Keratinocyte (primary cell): ENCODE data around the gene RELCH. TPM values are rescaled to one million over a fixed set of nuclear protein-coding genes. Genes with fewer than 3 reads are reported as not detected.

Source experiments
- DNase-seq: peaks from one replicate; pipeline ENCODE4 v3.0.0-alpha.2; 2011; ENCODE audit warnings: low read depth, missing footprints, low spot score
- FAIRE-seq: peaks from 2 replicates; lab custom pipeline; 2011; peaks lifted over from hg19 to GRCh38; lab: Jason Lieb, UNC
- H2AFZ ChIP-seq: 2 replicates; pipeline ENCODE4 v1.6.0; 2012; ENCODE audit warnings: low read length, control low read depth, inconsistent platforms; ENCODE audit not compliant: control insufficient read depth
- H3K27ac ChIP-seq: 2 replicates; pipeline ENCODE4 v1.5.1; 2011; ENCODE audit warnings: low read length; ENCODE audit not compliant: control insufficient read depth, insufficient read depth
- H3K27me3 ChIP-seq: 3 replicates; pipeline ENCODE4 v1.6.0; 2011; ENCODE audit warnings: low read length; ENCODE audit not compliant: control insufficient read depth, insufficient read depth; ENCODE audit errors: extremely low read depth
- H3K36me3 ChIP-seq, 2 experiments: 2 replicates in 1 of 2; 3 replicates in 1 of 2; pipeline ENCODE4 v1.5.1; 2011; ENCODE audit warnings: low read length in 2 of 2, mild to moderate bottlenecking in 1 of 2; ENCODE audit not compliant: control insufficient read depth in 2 of 2, insufficient read depth in 2 of 2; ENCODE audit errors: extremely low read depth in 1 of 2
- H3K4me1 ChIP-seq: 3 replicates; pipeline ENCODE4 v1.5.1; 2011; ENCODE audit warnings: low read length; ENCODE audit not compliant: control insufficient read depth, insufficient read depth; ENCODE audit errors: extremely low read depth
- H3K4me2 ChIP-seq: 3 replicates; pipeline ENCODE4 v1.6.0; 2011; ENCODE audit warnings: low read depth, low read length; ENCODE audit not compliant: control insufficient read depth, insufficient read depth; ENCODE audit errors: extremely low read depth
- H3K4me3 ChIP-seq, 3 experiments: fragments of 200-600 bp in 1 of 3; sonication (generic) in 1 of 3; 2 replicates in 2 of 3; 3 replicates in 1 of 3; pipeline ENCODE4 v1.5.1; 2011 to 2016; ENCODE audit warnings: low read length in 3 of 3, mild to moderate bottlenecking in 3 of 3, control low read depth in 2 of 3, inconsistent platforms in 1 of 3, low read depth in 1 of 3, mixed read lengths in 1 of 3, mixed run types in 1 of 3, moderate library complexity in 1 of 3; ENCODE audit not compliant: control insufficient read depth in 2 of 3, insufficient read depth in 2 of 3; ENCODE audit errors: extremely low read depth in 1 of 3
- H3K79me2 ChIP-seq: 2 replicates; pipeline ENCODE4 v1.6.0; 2012; ENCODE audit warnings: low read length; ENCODE audit not compliant: control insufficient read depth, insufficient read depth
- H3K9ac ChIP-seq: 3 replicates; pipeline ENCODE4 v1.6.0; 2011; ENCODE audit warnings: low read length; ENCODE audit not compliant: control insufficient read depth, insufficient read depth; ENCODE audit errors: extremely low read depth
- H3K9me1 ChIP-seq: 3 replicates; pipeline ENCODE4 v1.6.0; 2011; ENCODE audit warnings: low read length; ENCODE audit not compliant: control insufficient read depth, insufficient read depth; ENCODE audit errors: extremely low read depth
- H3K9me3 ChIP-seq: 2 replicates; pipeline ENCODE4 v1.5.1; 2012; ENCODE audit warnings: low read depth, low read length; ENCODE audit not compliant: control insufficient read depth
- H4K20me1 ChIP-seq: 3 replicates; pipeline ENCODE4 v1.6.0; 2011; ENCODE audit warnings: low read length; ENCODE audit not compliant: control insufficient read depth, insufficient read depth; ENCODE audit errors: extremely low read depth
- EZH2 ChIP-seq: IDR thresholded peaks from one replicate; pipeline ENCODE4 v1.6.1; 2012; ENCODE audit warnings: inconsistent platforms, mild to moderate bottlenecking, low read length, moderate library complexity
- dilution Hi-C: fragments of 300-500 bp; cut with MboI; formaldehyde crosslinking; loops from one replicate; pipeline ENCODE4 v1.7.0; 2020; ENCODE audit warnings: low sequenced_read_pairs; ENCODE audit not compliant: extremely low pct_ligation_motif_present
- polyA plus RNA-seq, 5 experiments: library from polyadenylated mRNA; depleted of rRNA in 3 of 5; stranded (reverse) in 3 of 5; stranded (forward) in 1 of 5; unstranded in 1 of 5; fragments of >200 nt; gene quantifications; 1 replicate in 1 of 5; 2 replicates in 3 of 5; 3 replicates in 1 of 5; pipeline versions ENCODE4 v1.2.1 to v1.2.3, GENCODE V29; 2011 to 2012; ENCODE audit warnings: missing spikeins in 2 of 5, low read depth in 1 of 5, low replicate concordance in 1 of 5
- TF ChIP-seq, protein P1 (sequence below), 3 experiments: IDR thresholded peaks in 1 of 3; conservative IDR thresholded peaks in 1 of 3; optimal IDR thresholded peaks in 1 of 3; 2 replicates in 2 of 3; 3 replicates in 1 of 3; pipeline versions ENCODE3 to v1.5.1; 2011; ENCODE audit warnings: low read length in 3 of 3, mild to moderate bottlenecking in 3 of 3, moderate library complexity in 2 of 3, control low read depth in 1 of 3, inconsistent platforms in 1 of 3; ENCODE audit not compliant: insufficient read depth in 2 of 3; ENCODE audit errors: extremely low read depth in 1 of 3

RELCH gene
- polyA plus RNA-seq, 1 donor (not counting 4 experiments of a cell fraction or from before 2014, with no cell fraction given): 21.8 TPM

- no peak overlapping the region for H3K4me2 ChIP-seq
- no peaks in the 10 kb centered on the region for H3K4me1 ChIP-seq
- no peak overlapping the region for H3K9ac ChIP-seq
- no peaks in the 10 kb centered on the region for H3K9me3 ChIP-seq
- DNase-seq: no peak
- no peaks in the 10 kb centered on the region for H3K79me2 ChIP-seq
- H3K36me3 ChIP-seq: no peaks in the 10 kb centered on the region
- no peak overlapping the region for H2AFZ ChIP-seq
- FAIRE-seq: no peak
- no peak overlapping the region for H3K27ac ChIP-seq
- dilution Hi-C loops: no loop called here
- H3K27me3 ChIP-seq: no peaks in the 10 kb centered on the region
- H4K20me1 ChIP-seq: no peaks in the 10 kb centered on the region
- H3K4me3 ChIP-seq: no peak overlapping the region
- no peaks in the 10 kb centered on the region for H3K9me1 ChIP-seq
- no peak for TF ChIP-seq EZH2
- TF ChIP-seq, protein P1, sequence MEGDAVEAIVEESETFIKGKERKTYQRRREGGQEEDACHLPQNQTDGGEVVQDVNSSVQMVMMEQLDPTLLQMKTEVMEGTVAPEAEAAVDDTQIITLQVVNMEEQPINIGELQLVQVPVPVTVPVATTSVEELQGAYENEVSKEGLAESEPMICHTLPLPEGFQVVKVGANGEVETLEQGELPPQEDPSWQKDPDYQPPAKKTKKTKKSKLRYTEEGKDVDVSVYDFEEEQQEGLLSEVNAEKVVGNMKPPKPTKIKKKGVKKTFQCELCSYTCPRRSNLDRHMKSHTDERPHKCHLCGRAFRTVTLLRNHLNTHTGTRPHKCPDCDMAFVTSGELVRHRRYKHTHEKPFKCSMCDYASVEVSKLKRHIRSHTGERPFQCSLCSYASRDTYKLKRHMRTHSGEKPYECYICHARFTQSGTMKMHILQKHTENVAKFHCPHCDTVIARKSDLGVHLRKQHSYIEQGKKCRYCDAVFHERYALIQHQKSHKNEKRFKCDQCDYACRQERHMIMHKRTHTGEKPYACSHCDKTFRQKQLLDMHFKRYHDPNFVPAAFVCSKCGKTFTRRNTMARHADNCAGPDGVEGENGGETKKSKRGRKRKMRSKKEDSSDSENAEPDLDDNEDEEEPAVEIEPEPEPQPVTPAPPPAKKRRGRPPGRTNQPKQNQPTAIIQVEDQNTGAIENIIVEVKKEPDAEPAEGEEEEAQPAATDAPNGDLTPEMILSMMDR (optimal IDR thresholded peaks at IDR 0.05 in 1 of 3, IDR thresholded peaks at IDR 0.05 in 1 of 3, conservative IDR thresholded peaks at IDR 0.05 in 1 of 3; ENCODE audit: extremely low read depth in 1 of 3, insufficient read depth in 2 of 3, low read length in 3 of 3): no peak
Measured at GRCh38 chr18:62172298-62172697, 14.8 kb upstream of the RELCH start.

GRCh38 chr18:62175521-62175920 is 11.5 kb upstream of the RELCH start:
- Histone ChIP-seq H3K4me2 (no peak overlapping the region), H3K9me3 (no peaks in the 10 kb centered on the region), H3K4me1 (no peaks in the 10 kb centered on the region), H3K36me3 (no peaks in the 10 kb centered on the region), H2AFZ (no peak overlapping the region), H4K20me1 (no peaks in the 10 kb centered on the region), H3K79me2 (no peaks in the 10 kb centered on the region), H3K27ac (no peak overlapping the region), H3K9ac (no peak overlapping the region), H3K27me3 (no peaks in the 10 kb centered on the region), H3K9me1 (no peaks in the 10 kb centered on the region), H3K4me3 (no peak overlapping the region)
- dilution Hi-C loops: no loop called here
- TF ChIP-seq, protein P1 (optimal IDR thresholded peaks at IDR 0.05 in 1 of 3, IDR thresholded peaks at IDR 0.05 in 1 of 3, conservative IDR thresholded peaks at IDR 0.05 in 1 of 3; ENCODE audit: extremely low read depth in 1 of 3, insufficient read depth in 2 of 3, low read length in 3 of 3): no peak
- TF ChIP-seq EZH2: no peak
- FAIRE-seq (no peak), DNase-seq (no peak)
